ENCODE measurements around the gene SPINK1.
"Not testable (repeated sequence)": the region's sequence is repeated elsewhere in the genome, so short reads cannot be mapped to it uniquely, and the experiment has no call there.

Gene SPINK1, protein sequence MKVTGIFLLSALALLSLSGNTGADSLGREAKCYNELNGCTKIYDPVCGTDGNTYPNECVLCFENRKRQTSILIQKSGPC

DNA sequence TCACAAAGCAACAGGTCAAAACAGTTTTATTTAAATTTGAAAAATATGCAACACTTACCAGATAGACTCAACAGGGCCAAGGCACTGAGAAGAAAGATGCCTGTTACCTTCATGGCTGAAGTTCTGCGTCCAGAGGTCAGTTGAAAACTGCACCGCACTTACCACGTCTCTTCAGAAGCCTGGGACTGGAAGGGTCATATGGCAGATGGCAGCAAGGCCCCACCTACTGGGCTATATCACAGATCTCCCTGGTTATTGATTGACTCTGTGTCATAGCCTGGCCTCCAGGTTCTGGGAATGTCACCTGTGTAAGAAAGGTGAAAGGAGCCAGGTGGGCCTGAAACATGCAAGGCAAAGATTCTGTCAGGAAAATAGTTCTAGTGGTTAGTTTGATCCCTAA, at the start of gene SPINK1:
Gene SPINK1 (minus strand): TSS at position 207 of the 400 bp plus-strand sequence. CDS start 94 bp downstream, at position 113.
- DNase-seq: no peak

DNA sequence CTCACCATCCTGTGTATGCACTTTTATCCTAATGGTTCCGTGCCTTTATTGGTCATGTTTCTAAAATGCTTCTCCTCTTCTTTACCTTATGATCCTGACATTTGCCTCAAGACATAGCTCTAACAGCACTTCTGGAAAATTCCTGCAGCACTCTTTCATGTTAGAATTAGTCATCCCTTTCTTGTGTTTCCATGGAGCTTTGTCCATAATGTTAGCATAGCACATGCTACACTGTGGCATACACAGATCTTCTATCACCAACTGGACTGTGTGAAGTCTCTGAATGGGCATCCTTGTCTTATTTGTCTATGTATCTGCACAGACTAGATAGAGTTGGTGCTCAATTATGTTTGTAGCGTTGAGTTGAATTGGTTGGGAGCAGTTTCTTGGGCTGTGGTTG, 49.0 kb upstream of the SPINK1 start:
- DNase-seq: no peak

DNA sequence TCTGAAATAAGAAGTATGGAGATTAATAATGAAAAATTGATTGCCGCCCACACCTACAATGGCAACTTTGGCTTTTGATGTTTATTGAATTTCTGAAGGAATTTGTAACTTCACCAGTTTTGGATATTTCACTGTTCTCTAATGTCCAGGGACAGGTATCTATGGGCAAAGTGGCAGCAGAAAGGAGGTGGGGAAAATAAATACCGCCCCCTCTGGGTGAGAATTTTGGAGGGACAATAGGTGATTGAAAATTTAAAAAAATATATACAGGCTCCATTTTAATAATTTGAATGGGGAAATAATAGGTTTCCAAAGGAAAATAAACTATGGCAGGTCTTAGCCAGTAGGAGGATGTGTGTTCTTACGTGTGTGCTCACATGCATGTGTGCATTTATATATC, 48.3 kb upstream of the SPINK1 start:
- DNase-seq: no peak

DNA sequence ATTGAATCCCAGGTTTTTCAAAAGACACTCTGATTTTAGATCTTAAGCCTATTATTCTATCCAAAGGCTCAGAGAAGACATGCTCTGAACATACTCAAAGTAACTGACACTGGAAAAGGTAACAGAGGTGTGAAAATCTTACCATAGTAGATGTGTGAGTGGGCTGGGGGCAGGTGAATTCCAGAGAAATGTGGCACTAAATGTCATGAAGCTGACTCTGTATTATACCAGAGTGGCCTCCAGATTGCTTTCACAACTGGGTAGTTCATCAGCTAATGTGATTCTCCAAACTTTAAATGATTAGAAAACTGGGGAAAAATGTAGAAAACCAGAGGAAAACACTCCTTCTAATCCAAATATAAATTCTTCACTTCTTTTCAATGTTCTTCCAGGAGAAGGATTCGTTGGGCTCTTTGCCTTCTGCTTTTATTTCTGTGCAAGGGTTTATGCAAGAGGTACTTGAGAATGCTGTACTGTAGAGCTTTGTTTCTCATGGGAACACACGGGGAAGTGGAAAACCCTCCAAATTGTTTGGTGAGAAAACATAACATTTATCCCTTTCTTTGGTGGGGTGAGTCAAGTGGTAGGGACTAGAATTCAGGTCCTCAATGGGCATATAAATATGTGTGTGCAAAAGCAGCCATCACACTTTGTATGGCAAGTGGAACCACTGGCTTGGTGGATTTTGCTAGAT, 46.7 kb upstream of the SPINK1 start, which contains the start of gene SCGB3A2:
Gene SCGB3A2 (plus strand): TSS at position 646 of the 694 bp plus-strand sequence. CDS start 93 bp downstream, outside the sequence.
- no peak for DNase-seq

DNA sequence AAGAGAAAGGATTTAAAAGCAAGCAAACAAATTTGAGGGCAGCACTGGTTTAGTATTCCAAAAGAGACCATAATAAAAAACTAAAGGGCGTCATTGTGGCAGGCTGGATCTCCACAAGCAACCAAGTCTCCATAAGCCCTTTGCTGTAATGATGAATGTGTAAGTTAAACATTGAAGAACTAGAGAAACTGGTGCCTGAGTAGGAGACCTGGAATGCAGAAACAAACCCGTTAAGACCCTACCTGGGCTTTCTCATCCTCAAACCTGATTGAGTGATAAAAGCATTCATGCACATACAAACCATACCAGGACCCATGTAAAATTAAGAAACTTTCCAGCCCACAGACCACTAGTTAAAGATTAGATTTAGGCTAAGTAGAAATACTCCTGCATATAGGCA, 45.2 kb upstream of the SPINK1 start:
- no peak for DNase-seq

DNA sequence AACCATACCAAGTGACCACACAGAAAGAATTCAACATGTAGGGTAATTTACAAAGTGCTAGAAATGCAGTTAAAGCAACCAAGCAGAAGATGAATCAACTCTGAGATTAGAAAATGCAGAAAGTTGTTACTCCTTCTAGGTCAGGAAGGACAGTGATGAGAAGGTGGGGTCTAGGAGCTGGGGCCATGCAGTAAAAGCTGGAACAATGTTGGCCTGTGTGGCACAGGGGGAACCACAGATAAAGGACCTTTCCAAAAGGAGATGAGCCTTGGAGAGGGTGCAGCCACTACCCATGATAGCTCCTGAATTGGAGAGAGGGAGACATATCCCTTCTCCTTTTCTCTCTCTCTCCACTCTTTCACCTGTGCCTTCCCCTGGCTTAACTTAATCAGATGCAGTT, 44.7 kb upstream of the SPINK1 start:
- no peak for DNase-seq

DNA sequence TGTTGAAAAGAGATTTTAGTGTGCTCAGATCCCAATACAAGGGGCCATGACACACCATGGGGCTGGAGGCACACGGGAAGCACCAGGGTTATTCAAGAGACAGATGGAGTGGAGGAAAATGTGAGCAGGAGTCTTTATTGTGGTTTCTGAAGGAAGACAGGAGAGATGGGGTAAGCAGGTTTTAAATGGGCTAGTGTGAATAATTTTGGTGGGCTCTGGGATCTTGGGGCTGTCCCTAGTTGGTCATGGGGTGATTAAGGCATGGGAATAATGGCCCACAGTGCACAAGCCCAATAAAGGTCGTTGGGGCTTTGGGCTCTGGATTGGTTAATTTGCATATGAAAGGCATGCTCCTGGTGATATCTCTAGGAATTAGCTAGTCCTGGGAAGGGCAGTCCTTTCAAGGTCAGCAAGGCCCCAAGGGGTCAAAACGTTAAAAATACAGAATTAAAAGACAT, 43.5 kb upstream of the SPINK1 start:
- no peak for DNase-seq

DNA sequence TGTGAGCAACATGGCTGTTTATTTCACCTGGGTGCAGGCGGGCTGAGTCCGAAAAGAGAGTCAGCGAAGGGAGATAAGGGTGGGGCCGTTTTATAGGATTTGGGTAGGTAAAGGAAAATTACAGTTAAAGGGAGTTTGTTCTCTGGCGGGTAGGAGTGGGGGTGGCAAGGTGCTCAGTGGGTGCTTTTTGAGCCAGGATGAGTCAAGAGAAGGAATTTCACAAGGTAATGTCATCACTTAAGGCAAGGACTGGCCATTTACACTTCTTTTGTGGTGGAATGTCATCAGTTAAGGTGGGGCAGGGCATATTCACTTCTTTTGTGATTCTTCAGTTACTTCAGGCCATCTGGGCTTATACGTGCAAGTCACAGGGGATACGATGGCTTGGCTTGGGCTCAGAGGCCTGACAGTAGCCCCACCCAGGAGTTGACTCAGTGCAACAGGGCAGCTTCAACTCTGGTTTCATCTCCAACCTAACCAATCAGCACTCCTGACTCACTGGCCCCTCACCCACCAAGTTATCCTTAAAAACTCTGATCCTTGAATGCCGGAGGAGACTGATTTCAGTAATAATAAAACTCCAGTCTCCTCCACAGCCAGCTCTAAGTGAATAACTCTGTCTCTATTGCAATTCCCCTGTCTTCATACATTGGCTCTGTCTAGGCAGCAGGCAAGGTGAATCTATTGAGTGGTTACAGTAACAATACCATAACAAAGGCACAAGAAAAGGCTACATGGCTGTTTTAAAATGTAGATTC, 42.8 kb upstream of the SPINK1 start:
- not testable (repeated sequence) for DNase-seq

DNA sequence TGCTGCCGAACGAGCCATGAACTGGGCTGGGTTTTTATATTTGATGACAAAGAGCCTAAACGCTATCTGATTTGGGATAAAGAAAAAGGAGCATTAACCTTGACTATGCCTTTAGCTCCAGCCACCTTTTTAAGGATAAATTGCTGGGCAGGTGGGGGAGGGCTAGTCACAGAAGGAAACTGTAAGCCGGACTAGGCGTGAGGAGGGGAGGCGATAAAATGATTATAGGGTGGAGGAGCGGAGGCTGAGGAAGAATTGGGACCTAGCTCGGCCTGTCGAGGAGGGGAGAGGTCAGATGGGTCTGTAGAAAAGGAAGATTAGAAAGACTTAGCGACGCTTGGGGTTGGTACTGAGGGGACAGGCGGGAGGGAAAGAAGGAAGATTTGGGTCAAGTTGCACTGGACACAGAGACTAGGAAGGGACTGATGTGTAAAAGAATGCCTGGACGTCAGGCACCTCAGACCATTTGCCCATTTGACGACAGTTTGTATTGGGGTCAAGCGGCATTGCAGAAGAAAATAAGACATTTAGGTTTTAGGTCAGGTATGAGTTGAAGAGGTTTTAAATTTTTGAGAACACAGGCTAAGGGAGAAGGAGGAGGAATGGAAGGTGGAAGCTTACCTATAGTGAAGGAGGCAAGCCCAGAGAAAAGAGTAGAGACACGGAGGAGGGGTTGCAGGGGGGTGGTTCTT, 41.4 kb upstream of the SPINK1 start:
- DNase-seq: not testable (repeated sequence)

DNA sequence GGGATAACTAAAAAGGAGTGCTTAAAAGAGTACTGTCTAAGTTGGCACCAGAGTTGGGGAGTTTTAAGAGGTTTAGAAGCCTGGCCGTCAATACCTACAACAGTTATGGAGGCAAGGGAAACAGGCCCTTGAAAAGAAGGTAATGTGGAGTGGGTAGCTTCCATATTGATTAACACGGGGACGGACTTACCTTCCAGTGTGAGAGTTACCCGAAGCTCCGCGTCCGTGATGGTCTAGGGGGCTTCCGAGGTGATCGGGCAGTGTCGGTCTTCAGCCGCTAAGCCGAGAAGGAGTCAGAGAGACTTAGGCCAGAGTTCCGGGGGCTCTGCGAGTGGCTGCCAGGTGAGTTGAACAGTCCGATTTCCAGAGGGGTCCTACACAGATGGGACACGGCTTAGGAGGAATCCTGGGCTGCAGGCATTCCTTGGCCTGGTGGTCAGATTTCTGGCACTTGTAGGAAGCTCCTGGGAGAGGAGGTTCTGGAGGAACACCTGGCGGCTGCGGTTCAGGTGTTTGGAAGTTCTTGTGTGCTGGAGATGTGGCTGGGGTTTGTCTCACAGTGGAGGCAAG, 40.6 kb upstream of the SPINK1 start:
- DNase-seq: not testable (repeated sequence)

DNA sequence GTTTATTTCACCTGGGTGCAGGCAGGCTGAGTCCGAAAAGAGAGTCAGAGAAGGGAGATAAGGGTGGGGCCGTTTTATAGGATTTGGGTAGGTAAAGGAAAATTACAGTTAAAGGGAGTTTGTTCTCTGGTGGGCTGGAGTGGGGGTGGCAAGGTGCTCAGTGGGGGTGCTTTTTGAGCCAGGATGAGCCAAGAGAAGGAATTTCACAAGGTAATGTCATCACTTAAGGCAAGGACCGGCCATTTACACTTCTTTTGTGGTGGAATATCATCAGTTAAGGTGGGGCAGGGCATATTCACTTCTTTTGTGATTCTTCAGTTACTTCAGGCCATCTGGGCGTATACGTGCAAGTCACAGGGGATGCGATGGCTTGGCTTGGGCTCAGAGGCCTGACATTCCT, 38.4 kb upstream of the SPINK1 start:
- DNase-seq: not testable (repeated sequence)

DNA sequence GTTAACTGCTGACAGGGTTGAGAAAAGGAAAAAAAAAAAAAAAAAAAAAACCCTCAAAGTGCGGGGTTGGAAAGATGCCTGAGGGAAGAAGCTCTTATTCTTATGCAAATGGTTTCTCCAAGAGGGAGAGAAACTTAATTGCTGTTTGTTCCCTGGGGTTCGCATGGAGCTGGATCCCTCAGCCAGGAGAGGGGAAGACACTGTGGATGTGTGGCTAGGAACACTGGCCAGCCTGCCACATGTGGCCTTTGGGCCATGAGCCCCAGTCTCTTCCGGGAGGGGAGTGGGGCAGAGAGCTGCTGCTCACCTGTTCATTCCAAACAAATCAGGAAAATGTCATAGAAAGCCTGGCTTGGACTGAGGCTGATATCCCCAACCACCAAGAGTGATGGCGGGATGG, 37.6 kb upstream of the SPINK1 start:
- DNase-seq: no peak

DNA sequence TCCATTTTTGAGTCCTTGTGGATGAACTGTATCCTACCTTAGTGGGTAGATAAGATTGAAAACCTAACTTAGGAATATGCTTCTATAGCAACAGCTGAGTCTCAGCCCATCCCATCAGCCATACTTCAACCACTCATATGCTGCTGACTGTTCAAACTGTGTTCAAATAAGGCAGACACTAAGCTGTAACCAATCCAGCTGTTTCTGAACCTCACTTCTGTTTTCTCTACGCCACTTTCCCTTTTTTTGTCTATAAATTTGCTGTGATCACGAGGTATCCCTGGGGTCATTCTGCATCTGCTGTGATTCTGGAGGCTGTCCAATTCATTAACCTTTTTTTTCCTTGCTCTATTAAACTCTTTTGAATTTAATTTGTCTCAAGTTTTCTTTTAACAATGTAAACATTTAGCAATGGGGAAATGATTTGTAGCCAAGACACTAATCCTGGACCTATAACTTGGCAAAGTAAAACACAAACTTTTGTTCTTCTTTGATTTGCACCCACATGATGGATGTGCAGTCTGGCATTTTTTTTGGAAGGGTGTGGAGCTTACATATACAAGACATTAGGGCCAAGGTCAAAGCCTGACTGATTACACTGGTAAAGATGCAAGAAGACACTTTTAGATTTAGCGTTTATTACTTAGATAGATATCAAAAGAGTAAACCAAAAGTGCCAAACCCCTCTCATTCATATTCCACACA, 32.1 kb upstream of the SPINK1 start:
- no peak for DNase-seq

DNA sequence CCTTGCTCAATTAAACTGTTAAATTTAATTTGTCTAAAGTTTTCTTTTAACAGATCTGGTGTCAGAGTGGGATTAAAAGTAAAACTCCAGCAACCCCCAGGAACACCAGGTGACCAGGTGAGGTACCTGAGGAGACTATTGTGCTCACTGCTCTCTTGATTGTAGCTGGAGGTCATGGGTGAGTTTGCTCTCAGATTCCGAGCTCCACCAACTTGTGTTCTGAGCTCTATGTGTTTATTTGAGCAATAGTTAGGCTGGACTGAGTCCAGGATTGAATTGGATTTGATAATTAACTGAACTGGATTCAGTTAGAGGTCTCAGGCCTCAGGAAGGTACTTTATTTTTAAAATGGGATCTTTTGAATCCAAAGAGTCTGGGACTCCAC, 29.2 kb upstream of the SPINK1 start:
- no peak for DNase-seq

DNA sequence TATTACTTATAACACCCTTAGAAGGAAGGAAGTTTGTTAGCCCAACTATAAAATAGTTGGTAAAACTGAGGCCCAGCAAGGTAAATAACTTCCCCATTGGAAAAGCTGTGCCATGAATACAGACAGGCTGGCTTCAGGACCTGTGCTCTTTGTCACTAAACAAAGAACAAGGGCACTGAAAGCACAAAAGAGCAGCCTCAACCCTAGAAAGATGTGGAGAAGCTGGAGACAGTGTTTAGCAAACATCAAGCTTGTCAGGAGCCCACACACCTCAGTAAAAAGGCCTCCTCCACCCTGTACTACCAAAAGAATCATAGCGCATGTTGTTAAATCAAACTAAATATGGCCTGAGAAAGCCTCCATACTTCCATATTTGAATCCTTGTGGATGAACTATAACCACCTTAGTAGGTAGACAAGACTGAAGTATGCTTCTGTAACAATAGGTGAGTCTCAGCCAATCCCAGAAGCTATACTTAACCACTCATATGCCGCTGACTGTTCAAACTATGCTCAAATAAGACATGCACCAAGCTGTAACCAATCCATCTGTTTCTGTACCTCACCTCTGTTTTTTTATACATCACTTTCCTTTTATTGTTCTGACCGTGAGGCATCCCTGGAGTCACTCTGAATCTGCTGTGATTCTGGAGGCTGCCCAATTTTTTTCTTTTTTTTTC, 28.6 kb upstream of the SPINK1 start:
- DNase-seq: no peak

DNA sequence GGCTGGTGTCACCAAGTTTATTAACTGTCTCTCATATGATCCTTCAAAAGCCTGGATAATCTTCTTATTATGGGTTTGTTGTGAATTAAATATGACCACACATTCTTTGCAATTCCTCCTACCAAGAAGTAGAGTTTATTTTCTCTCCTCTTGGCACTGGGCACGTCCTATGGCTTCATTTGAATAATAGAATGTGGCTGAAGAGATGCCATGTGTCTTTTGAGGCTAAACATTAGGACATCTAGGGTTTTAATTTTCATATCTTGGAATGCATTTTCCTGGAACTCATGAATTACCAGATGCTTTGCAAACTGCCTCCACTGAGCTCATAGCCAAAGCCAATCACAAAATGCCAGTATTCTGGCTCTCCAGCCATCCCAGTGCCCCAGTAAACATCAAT, 27.1 kb upstream of the SPINK1 start:
- DNase-seq: no peak

DNA sequence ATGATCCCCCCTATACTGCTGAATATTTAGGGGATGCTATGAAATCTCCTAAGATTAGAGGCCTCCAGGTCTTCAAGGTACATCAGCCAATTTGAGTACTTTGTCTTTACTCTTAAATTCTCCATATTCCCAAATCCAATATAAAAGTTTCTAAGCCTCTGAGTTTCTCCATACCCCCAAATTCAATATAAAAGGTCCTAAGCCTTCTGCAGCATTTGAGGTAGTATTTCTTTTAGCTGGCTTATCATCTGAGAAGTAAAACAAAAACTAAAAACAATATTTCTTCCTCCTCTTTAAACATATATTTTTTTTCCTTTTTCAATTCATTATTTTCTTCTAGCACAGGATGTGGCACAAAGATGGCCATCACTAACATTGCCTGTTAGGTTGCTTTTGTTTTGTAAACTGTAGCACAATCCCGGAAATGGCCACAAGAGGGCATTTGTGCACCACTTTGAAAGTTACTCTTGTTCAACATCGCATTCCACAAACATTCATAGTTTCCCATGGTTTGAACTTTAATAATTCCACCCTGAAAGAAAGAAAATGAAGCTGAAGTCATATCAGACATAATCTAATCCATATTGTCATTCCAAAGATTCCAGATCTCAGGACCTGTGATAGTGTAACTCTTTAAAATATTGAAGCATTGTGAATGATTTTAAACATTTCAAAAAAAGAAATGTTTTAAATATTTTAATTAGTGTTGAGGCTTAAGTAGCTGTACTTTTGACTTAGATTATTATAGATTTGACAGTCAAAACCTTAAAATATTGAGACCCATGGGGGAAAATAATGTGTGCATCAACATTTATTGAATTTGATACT, 26.0 kb upstream of the SPINK1 start:
- peak; percentile 69 for DNase-seq

DNA sequence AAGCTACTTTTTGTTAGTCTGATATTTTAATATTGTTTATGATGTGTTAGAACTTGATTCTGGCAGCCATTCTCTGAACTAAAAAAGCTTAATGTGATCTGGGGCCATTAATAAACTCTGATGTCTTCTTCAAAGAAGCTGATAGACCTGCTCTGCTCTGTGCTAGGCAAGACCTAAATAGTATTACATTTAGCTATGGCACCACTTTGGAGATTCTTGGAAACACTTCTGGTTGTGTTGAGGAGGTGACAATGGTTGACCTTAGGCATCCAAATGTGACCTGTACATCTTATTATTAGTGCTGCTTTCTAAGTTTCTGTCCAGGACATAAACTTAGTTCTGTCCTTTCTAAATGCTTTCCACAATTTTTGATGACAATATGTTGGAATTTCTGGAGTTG, 25.3 kb upstream of the SPINK1 start:
- DNase-seq: no peak

DNA sequence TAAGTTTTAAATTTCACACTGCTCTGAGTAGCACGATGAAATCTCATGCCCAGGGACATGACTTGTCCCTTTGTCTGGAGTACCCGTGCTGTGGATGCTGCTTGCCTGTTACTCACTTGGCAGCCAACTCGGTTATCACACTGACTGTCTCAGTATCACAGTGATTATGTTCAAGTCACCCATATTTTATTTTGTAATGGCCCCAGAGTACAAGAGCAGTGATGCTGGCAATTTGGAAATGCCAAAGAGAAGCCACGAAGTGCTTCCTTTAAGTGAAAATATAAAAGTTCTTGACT, 24.3 kb upstream of the SPINK1 start:
- DNase-seq: no peak

DNA sequence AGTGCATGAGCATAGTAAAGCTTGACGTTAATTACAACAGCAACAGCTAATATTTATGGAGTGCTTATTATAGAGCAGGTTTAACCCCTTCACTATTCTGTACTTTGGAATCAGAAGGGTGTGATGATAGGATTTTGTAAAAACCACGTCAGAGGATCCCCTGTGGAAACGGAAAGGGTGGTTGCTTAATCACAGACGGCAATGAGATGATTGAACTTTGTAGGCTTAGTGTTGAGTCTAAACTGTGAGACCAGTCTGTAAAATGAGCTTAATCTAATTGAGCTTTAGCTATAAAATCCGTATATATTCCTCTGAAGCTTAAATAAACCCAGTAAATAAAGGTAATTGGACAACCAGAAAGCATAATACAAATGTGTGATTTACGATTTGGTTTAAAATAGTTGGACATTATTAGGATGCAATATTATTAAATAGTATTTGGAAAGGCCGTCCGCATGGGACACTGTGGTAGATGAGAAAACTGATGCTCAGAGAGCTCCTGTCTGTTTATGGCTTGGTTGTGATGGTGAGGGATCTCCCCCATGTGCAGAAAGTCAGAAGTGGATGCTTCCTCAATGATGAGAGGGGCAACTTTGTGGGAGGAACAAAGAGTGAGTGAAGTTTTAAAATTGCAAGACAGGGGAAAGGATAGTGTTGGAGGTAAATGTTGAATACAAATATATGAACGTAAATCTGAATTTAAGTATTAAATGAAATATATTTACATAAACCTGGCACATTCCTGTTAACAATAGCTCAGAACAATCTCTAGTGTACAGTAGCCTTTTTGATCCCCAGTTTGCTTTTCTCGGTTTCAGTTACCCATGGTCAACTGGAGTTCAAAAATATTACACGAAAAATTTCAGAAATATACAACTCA, 23.7 kb upstream of the SPINK1 start:
- no peak for DNase-seq

Data from stimulated activated CD8-positive, alpha-beta memory T cell treated with anti-CD3 and anti-CD28 coated beads, Interleukin-4, amount 100 ng/mL, for 48 hours (primary cell).